ENCODE results near the gene NFU1.

DNA sequence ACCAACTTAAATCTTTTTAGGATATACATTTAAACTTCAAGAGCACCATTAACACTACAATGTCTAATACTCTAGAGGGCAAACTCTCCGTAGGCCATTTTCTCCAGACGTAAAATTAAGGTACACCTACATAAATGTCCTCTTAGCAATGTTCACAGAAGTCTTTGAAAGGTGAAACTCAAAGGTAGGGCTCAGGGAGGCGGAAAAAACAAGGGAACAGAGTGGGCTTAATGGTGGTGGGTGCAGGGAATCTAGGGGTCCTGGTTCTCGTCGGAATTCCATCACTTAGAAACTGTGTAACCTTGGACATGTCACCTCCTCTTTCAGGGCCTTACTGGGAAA is 668 bp downstream of the NFU1 start:
- TF ChIP-seq, protein P1, sequence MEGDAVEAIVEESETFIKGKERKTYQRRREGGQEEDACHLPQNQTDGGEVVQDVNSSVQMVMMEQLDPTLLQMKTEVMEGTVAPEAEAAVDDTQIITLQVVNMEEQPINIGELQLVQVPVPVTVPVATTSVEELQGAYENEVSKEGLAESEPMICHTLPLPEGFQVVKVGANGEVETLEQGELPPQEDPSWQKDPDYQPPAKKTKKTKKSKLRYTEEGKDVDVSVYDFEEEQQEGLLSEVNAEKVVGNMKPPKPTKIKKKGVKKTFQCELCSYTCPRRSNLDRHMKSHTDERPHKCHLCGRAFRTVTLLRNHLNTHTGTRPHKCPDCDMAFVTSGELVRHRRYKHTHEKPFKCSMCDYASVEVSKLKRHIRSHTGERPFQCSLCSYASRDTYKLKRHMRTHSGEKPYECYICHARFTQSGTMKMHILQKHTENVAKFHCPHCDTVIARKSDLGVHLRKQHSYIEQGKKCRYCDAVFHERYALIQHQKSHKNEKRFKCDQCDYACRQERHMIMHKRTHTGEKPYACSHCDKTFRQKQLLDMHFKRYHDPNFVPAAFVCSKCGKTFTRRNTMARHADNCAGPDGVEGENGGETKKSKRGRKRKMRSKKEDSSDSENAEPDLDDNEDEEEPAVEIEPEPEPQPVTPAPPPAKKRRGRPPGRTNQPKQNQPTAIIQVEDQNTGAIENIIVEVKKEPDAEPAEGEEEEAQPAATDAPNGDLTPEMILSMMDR (conservative IDR thresholded peaks at IDR 0.05 in 1 of 2, IDR thresholded peaks at IDR 0.05 in 1 of 2; ENCODE audit: extremely low read depth in 1 of 2, insufficient read depth in 1 of 2, low read depth in 1 of 2, low read length in 2 of 2) = peak in 1 of 2 donors; percentile 0
- no peak for TF ChIP-seq EZH2 (IDR thresholded peaks at IDR 0.05; ENCODE audit: borderline replicate concordance, low read length)
